Measurements from ENCODE around the gene TOLLIP. TPM values are rescaled to one million over a fixed set of nuclear protein-coding genes. Genes with fewer than 3 reads are reported as not detected.
A peak's percentile ranks its signal among the peaks of the same experiment; 100 is the strongest.

TOLLIP gene
- total and polyA plus RNA-seq, 2 of the 4 experiments (the other 2 are of a cell fraction), result 19.7 to 42.9 TPM

DNA sequence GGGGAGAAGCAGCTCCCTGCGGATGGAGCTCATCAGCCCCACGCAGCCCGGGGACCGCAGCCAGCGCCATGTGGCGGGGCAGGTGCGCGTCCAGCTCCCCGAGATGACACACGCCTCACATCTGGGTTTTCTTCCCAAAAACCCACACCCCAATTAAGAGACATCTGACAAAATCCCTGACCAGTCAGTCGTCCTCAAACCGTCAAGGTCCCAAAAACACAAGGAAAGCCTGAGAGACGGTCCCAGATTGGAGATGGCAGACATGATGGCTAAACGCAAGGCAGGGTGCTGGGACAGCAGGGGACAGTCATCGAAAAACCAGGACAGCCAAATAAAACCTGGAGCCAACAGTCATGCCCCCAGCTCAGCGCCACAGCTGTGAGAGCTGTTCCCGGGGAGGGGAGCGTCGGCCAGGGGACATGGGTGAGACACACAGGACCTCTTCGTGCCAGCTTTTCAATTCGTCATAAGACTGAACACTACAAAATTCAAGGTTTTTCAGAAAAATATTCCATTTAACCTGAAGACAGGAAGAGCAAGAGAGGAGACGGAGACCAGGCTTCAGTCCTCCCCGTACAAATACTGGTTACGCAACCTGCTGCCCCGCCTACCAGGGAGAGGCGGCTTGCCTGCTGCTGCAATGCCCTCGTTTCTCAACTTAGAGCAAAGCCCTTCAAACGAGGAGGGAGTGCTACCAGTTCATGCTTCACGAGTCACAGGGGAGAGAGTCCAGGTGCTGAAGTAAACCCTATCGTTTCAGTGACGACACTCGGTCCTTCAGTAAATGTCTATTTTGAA, 10.5 kb downstream of the TOLLIP start:
- H3K4me3 ChIP-seq (ENCODE audit: insufficient read depth, low read depth, low read length), result no peak overlapping the region
- peak overlapping the region; percentile 83 for H2AK9ac ChIP-seq (replicated peaks; ENCODE audit: low read depth, low read length, poor library complexity)
- ATAC-seq (ENCODE audit: low read depth) (peak; percentile 92), DNase-seq (peak; percentile 59)
- POLR2A ChIA-PET (ENCODE audit: unreplicated experiment), result no interaction called here
- 70% methylated on average over 11 of the region's 32 CpGs; no CpG with 5 or more reads in 1 of the 2 experiments for WGBS, 2 experiments (ENCODE audit: extremely low coverage in 2 of 2, insufficient read length in 1 of 2)
- no peak overlapping the region for H3K4me2 ChIP-seq (ENCODE audit: low read depth, low read length)
- H4K91ac ChIP-seq (ENCODE audit: insufficient read depth, low read depth, low read length), result no peak overlapping the region
- no peak overlapping the region for H3K4ac ChIP-seq (ENCODE audit: low read depth, low read length)
- CTCF ChIA-PET, result no interaction called here
- intact Hi-C loops (cut with micrococcal nuclease), result no loop called here
- H2BK15ac ChIP-seq (ENCODE audit: low read depth, low read length), result no peak overlapping the region
- no peak overlapping the region for H3K14ac ChIP-seq (replicated peaks; ENCODE audit: low read depth, low read length)
- no peak overlapping the region for H2AFZ ChIP-seq (replicated peaks; ENCODE audit: low read length, poor library complexity)
- in situ Hi-C loops (cut with MboI; ENCODE audit: low sequenced_read_pairs), result no loop called here
- H2BK5ac ChIP-seq (ENCODE audit: low read depth, low read length, poor library complexity, severe bottlenecking), result no peak overlapping the region
- H3K36me3 ChIP-seq (ENCODE audit: control insufficient read depth, insufficient read depth, low read length), result peaks cover 18% of the 10 kb centered on the region
- no peak overlapping the region for H3K9ac ChIP-seq (ENCODE audit: low read depth, low read length)
- no peak overlapping the region for H3K23ac ChIP-seq (ENCODE audit: low read depth, low read length)
- H3K56ac ChIP-seq (ENCODE audit: extremely low read depth, insufficient read depth, low read length), result no peak overlapping the region
- peaks cover 6% of the 10 kb centered on the region for H3K4me1 ChIP-seq (ENCODE audit: control insufficient read depth, insufficient read depth, low read length)
- no peak overlapping the region for H3K18ac ChIP-seq (ENCODE audit: low read depth, low read length)
- H3K9me1 ChIP-seq (ENCODE audit: insufficient read depth, low read length), result peaks cover 5% of the 10 kb centered on the region
- no TSS peak for BruUV-seq (replicated peaks)
- H2BK20ac ChIP-seq (ENCODE audit: low read depth, low read length), result no peak overlapping the region
- no peak overlapping the region for H2AK5ac ChIP-seq (ENCODE audit: low read depth, low read length)
- dilution Hi-C loops (cut with HindIII; ENCODE audit: low sequenced_read_pairs, unreplicated experiment), result no loop called here
- H3K9me3 ChIP-seq (ENCODE audit: control insufficient read depth, insufficient read depth, low read length), result no peaks in the 10 kb centered on the region
- H3K27ac ChIP-seq (ENCODE audit: insufficient read depth, low read length), result no peak overlapping the region
- H3K27me3 ChIP-seq (ENCODE audit: control insufficient read depth, insufficient read depth, low read length), result no peaks in the 10 kb centered on the region
- H4K5ac ChIP-seq (ENCODE audit: low read depth, low read length), result no peak overlapping the region
- peaks cover 68% of the 10 kb centered on the region for H4K20me1 ChIP-seq (ENCODE audit: insufficient read depth, low read length)
- peak; percentile 99 for TF ChIP-seq CEBPB (IDR thresholded peaks at IDR 0.05; ENCODE audit: low read depth, low read length)
- TF ChIP-seq, protein P1, sequence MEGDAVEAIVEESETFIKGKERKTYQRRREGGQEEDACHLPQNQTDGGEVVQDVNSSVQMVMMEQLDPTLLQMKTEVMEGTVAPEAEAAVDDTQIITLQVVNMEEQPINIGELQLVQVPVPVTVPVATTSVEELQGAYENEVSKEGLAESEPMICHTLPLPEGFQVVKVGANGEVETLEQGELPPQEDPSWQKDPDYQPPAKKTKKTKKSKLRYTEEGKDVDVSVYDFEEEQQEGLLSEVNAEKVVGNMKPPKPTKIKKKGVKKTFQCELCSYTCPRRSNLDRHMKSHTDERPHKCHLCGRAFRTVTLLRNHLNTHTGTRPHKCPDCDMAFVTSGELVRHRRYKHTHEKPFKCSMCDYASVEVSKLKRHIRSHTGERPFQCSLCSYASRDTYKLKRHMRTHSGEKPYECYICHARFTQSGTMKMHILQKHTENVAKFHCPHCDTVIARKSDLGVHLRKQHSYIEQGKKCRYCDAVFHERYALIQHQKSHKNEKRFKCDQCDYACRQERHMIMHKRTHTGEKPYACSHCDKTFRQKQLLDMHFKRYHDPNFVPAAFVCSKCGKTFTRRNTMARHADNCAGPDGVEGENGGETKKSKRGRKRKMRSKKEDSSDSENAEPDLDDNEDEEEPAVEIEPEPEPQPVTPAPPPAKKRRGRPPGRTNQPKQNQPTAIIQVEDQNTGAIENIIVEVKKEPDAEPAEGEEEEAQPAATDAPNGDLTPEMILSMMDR (conservative IDR thresholded peaks at IDR 0.05; ENCODE audit: low read depth, low read length), result no peak
- no peak overlapping the region for H2BK120ac ChIP-seq (ENCODE audit: low read depth, low read length)
- H4K8ac ChIP-seq (ENCODE audit: low read depth in 2 of 2, low read length in 2 of 2), result no peak overlapping the region
- H3K79me1 ChIP-seq (ENCODE audit: low read depth in 1 of 2, low read length in 2 of 2), result peaks cover 6 to 77% of the 10 kb centered on the region in 2 experiments; a peak in 3 of 4 replicates

Data from IMR-90 (cell line).